HepG2 (cell line): Measurements from ENCODE around the gene ACAD11. TPM values are rescaled to one million over a fixed set of nuclear protein-coding genes. Genes with fewer than 3 reads are reported as not detected.
A peak's percentile ranks its signal among the peaks of the same experiment; 100 is the strongest.

Source experiments
- ATAC-seq: fragments of 200-7000 bp; cut with Tn5 transposase; 3 replicates; pipeline ENCODE4 v1.9.1; 2020; ENCODE audit warnings: mild to moderate bottlenecking, moderate library complexity
- BruUV-seq: library from RNA; stranded (reverse); fragments of 400-500 nt; replicated peaks from 2 replicates; lab custom pipeline; 2021; lab: Mats Ljungman, UMichigan
- CTCF ChIA-PET: fragments of 300-600 bp; formaldehyde crosslinking; extraction: SDS; loops from one replicate; lab custom pipeline; 2021; ENCODE audit warnings: low total read pairs, inconsistent platforms, low intra/inter-chr PET ratio; lab: Yijun Ruan, JAX
- POLR2A ChIA-PET: fragments of 350-600 bp; sonication (Branson Sonifier 250); formaldehyde crosslinking; loops from one replicate; lab custom pipeline; 2020; ENCODE audit warnings: antibody characterized with exemption, inconsistent platforms; lab: Yijun Ruan, JAX
- DNase-seq: peaks from one replicate; pipeline ENCODE4 v3.0.0-alpha.2; 2015; ENCODE audit warnings: low spot score
- FAIRE-seq: peaks from 3 replicates; lab custom pipeline; 2011; peaks lifted over from hg19 to GRCh38; lab: Jason Lieb, UNC
- H2AFZ ChIP-seq: one replicate; pipeline ENCODE4 v1.6.1; 2011; ENCODE audit warnings: low read length, inconsistent platforms
- H3K27ac ChIP-seq: fragments of 300-600 bp; 3 replicates; pipeline ENCODE4 v1.8.0; 2011; ENCODE audit warnings: mixed run types, mild to moderate bottlenecking, mixed read lengths, low read length, inconsistent platforms; ENCODE audit not compliant: insufficient read depth; ENCODE audit errors: extremely low read length
- H3K27me3 ChIP-seq, 2 experiments: fragments of 200-600 bp in 1 of 2; 2 replicates in 1 of 2; 3 replicates in 1 of 2; pipeline versions ENCODE4 v1.6.0 to v1.8.0; 2011; ENCODE audit warnings: low read length in 2 of 2, mild to moderate bottlenecking in 2 of 2, moderate library complexity in 2 of 2, inconsistent platforms in 1 of 2; ENCODE audit not compliant: insufficient read depth in 2 of 2, control insufficient read depth in 1 of 2
- H3K36me3 ChIP-seq, 2 experiments: fragments of 200-600 bp in 1 of 2; replicated peaks in 1 of 2; 2 replicates in 1 of 2; 3 replicates in 1 of 2; pipeline versions ENCODE4 v1.5.1 to v1.8.0; 2011; ENCODE audit warnings: low read length in 2 of 2, inconsistent platforms in 1 of 2; ENCODE audit not compliant: insufficient read depth in 2 of 2, control insufficient read depth in 1 of 2
- H3K4me1 ChIP-seq: 2 replicates; pipeline ENCODE4 v1.5.1; 2012; ENCODE audit warnings: low read length, inconsistent platforms; ENCODE audit not compliant: insufficient read depth
- H3K4me2 ChIP-seq: 2 replicates; pipeline ENCODE4 v1.6.0; 2011; ENCODE audit warnings: low read depth, low read length, inconsistent platforms
- H3K4me3 ChIP-seq, 3 experiments: fragments of 200-600 bp in 1 of 3; sonication (generic), shearing (Covaris generic) in 1 of 3; replicated peaks in 1 of 3; 2 replicates each; pipeline ENCODE4 v1.5.1; 2011 to 2016; ENCODE audit warnings: low read length in 3 of 3, inconsistent platforms in 2 of 3, low read depth in 2 of 3, mild to moderate bottlenecking in 2 of 3, control low read depth in 1 of 3, mixed read lengths in 1 of 3; ENCODE audit not compliant: insufficient read depth in 1 of 3
- H3K79me2 ChIP-seq: one replicate; pipeline ENCODE4 v1.6.1; 2011; ENCODE audit warnings: low read length, inconsistent platforms; ENCODE audit not compliant: insufficient read depth
- H3K9ac ChIP-seq: 2 replicates; pipeline ENCODE4 v1.6.0; 2011; ENCODE audit warnings: mild to moderate bottlenecking, low read depth, low read length, inconsistent platforms; ENCODE audit not compliant: insufficient read depth
- H3K9me3 ChIP-seq: 2 replicates; pipeline ENCODE4 v1.5.1; 2012; ENCODE audit warnings: mild to moderate bottlenecking, low read length
- H4K20me1 ChIP-seq: 2 replicates; pipeline ENCODE4 v1.6.0; 2011; ENCODE audit warnings: inconsistent platforms, mild to moderate bottlenecking, low read length, moderate library complexity; ENCODE audit not compliant: insufficient read depth
- ARNT2 ChIP-seq: sonication (generic); formaldehyde crosslinking; IDR thresholded peaks from 2 replicates; pipeline ENCODE4 v1.8.0; 2022; ENCODE audit warnings: mild to moderate bottlenecking, low read depth, missing genetic modification reagents, moderate library complexity
- JDP2 ChIP-seq: sonication (generic); formaldehyde crosslinking; IDR thresholded peaks from 2 replicates; pipeline ENCODE4 v1.8.1; 2022; ENCODE audit warnings: missing genetic modification reagents, borderline replicate concordance
- MXD3 ChIP-seq: IDR thresholded peaks from 2 replicates; pipeline ENCODE4 v1.6.1; 2016; ENCODE audit warnings: mild to moderate bottlenecking, missing biosample characterization, missing genetic modification reagents
- PAX8 ChIP-seq: sonication (generic); formaldehyde crosslinking; IDR thresholded peaks from 2 replicates; pipeline ENCODE4 v1.8.0; 2022; ENCODE audit warnings: mild to moderate bottlenecking, missing genetic modification reagents, borderline replicate concordance
- ZBTB1 ChIP-seq: sonication (generic); formaldehyde crosslinking; IDR thresholded peaks from 2 replicates; pipeline ENCODE4 v1.4.0; 2020; ENCODE audit warnings: missing genetic modification reagents, borderline replicate concordance
- ZBTB7A ChIP-seq: sonication (generic); formaldehyde crosslinking; IDR thresholded peaks from 2 replicates; pipeline ENCODE4 v1.8.0; 2022; ENCODE audit warnings: mild to moderate bottlenecking, missing genetic modification reagents
- ZNF10 ChIP-seq: sonication (generic); formaldehyde crosslinking; IDR thresholded peaks from 2 replicates; pipeline ENCODE4 v1.4.0; 2020; ENCODE audit warnings: mild to moderate bottlenecking, low read depth, missing genetic modification reagents, borderline replicate concordance
- ZNF75D ChIP-seq: sonication (generic); formaldehyde crosslinking; IDR thresholded peaks from 2 replicates; pipeline ENCODE4 v1.8.1; 2023; ENCODE audit warnings: missing genetic modification reagents, mild to moderate bottlenecking, borderline replicate concordance
- ZNF773 ChIP-seq: sonication (generic); formaldehyde crosslinking; IDR thresholded peaks from 2 replicates; pipeline ENCODE4 v1.4.0; 2020; ENCODE audit warnings: missing genetic modification reagents, borderline replicate concordance
- WGBS: methylation state at CpG from one replicate; pipeline ENCODE4 v1.1.6; 2017; ENCODE audit warnings: low lambda C conversion rate; 5-methylcytosine and 5-hydroxymethylcytosine counted together
- in situ Hi-C: cut with HindIII; loops from 2 replicates; pipeline ENCODE4 v1.10.0; 2017; ENCODE audit warnings: low pct_unique_long_range_greater_than_20kb; ENCODE audit not compliant: extremely low pct_ligation_motif_present
- intact Hi-C: fragments of 100-400 bp; cut with micrococcal nuclease; formaldehyde crosslinking; loops from one replicate; pipeline ENCODE4 v1.10.0; 2022; ENCODE audit not compliant: unreplicated experiment
- polyA plus RNA-seq, 8 experiments: library from polyadenylated mRNA; depleted of rRNA in 3 of 8; stranded (reverse) in 7 of 8; unstranded in 1 of 8; fragments of >200 nt; fragmentation: Illumina TruSeq in 4 of 8; extraction: Trizol in 4 of 8; gene quantifications; 2 replicates each; pipeline versions ENCODE4 v1.2.1 to v1.2.3, GENCODE V29; 2011 to 2016; ENCODE audit warnings: low read depth in 4 of 8, missing spikeins in 1 of 8, mixed read lengths in 1 of 8; ENCODE audit not compliant: insufficient read depth in 1 of 8
- total RNA-seq, 5 experiments: library from RNA; depleted of rRNA; stranded (reverse); fragments of >200 nt; fragmentation: Illumina TruSeq; extraction: Trizol; gene quantifications; 2 replicates each; pipeline ENCODE4 v1.2.3, GENCODE V29; 2016; ENCODE audit warnings: low read depth in 1 of 5
- TF ChIP-seq, protein P1 (sequence below): sonication (generic); formaldehyde crosslinking; IDR thresholded peaks from 2 replicates; pipeline ENCODE4 v1.5.0; 2020; ENCODE audit warnings: mild to moderate bottlenecking, missing genetic modification reagents, moderate library complexity
- TF ChIP-seq, protein P2 (sequence below): sonication (generic); formaldehyde crosslinking; IDR thresholded peaks from 2 replicates; pipeline ENCODE4 v1.4.0; 2020; ENCODE audit warnings: missing genetic modification reagents, borderline replicate concordance

The ACAD11 gene
- total and polyA plus RNA-seq, 2 of the 13 experiments (the other 11 are each of a cell fraction or from before 2014, with no cell fraction given) = 30.6 to 56.9 TPM

- TF ChIP-seq ARNT2 (CRISPR knock-in tag) (no peak), ZBTB1 (no peak), ZNF75D (CRISPR knock-in tag) (no peak)
- TF ChIP-seq, protein P1, sequence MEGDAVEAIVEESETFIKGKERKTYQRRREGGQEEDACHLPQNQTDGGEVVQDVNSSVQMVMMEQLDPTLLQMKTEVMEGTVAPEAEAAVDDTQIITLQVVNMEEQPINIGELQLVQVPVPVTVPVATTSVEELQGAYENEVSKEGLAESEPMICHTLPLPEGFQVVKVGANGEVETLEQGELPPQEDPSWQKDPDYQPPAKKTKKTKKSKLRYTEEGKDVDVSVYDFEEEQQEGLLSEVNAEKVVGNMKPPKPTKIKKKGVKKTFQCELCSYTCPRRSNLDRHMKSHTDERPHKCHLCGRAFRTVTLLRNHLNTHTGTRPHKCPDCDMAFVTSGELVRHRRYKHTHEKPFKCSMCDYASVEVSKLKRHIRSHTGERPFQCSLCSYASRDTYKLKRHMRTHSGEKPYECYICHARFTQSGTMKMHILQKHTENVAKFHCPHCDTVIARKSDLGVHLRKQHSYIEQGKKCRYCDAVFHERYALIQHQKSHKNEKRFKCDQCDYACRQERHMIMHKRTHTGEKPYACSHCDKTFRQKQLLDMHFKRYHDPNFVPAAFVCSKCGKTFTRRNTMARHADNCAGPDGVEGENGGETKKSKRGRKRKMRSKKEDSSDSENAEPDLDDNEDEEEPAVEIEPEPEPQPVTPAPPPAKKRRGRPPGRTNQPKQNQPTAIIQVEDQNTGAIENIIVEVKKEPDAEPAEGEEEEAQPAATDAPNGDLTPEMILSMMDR = peak; percentile 75
Measured at GRCh38 chr3:132535575-132536441, 123.8 kb downstream of the ACAD11 start (continued).

- in situ Hi-C loops = loop anchor here (25.0 kb wide), 1 partner anchor 857 kb away; no protein-coding TSS in a partner anchor
- TF ChIP-seq ZNF773 (no peak), ZNF10 (CRISPR knock-in tag) (no peak), ZBTB7A (CRISPR knock-in tag) (no peak), JDP2 (no peak), PAX8 (no peak), MXD3 (CRISPR knock-in tag) (no peak)
- TF ChIP-seq, protein P2, sequence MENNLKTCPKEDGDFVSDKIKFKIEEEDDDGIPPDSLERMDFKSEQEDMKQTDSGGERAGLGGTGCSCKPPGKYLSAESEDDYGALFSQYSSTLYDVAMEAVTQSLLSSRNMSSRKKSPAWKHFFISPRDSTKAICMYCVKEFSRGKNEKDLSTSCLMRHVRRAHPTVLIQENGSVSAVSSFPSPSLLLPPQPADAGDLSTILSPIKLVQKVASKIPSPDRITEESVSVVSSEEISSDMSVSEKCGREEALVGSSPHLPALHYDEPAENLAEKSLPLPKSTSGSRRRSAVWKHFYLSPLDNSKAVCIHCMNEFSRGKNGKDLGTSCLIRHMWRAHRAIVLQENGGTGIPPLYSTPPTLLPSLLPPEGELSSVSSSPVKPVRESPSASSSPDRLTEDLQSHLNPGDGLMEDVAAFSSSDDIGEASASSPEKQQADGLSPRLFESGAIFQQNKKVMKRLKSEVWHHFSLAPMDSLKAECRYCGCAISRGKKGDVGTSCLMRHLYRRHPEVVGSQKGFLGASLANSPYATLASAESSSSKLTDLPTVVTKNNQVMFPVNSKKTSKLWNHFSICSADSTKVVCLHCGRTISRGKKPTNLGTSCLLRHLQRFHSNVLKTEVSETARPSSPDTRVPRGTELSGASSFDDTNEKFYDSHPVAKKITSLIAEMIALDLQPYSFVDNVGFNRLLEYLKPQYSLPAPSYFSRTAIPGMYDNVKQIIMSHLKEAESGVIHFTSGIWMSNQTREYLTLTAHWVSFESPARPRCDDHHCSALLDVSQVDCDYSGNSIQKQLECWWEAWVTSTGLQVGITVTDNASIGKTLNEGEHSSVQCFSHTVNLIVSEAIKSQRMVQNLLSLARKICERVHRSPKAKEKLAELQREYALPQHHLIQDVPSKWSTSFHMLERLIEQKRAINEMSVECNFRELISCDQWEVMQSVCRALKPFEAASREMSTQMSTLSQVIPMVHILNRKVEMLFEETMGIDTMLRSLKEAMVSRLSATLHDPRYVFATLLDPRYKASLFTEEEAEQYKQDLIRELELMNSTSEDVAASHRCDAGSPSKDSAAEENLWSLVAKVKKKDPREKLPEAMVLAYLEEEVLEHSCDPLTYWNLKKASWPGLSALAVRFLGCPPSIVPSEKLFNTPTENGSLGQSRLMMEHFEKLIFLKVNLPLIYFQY (CRISPR knock-in tag) = no peak
- TF ChIP-seq, all 625 proteins: peak for 0
- Histone ChIP-seq H4K20me1 (no peaks in the 10 kb centered on the region), H3K79me2 (no peaks in the 10 kb centered on the region), H3K4me2 (no peak overlapping the region), H3K9ac (no peak overlapping the region), H3K36me3 (peaks cover 12 to 30% of the 10 kb centered on the region in 2 experiments), H3K4me3 (no peak overlapping the region), H3K27ac (no peak overlapping the region), H3K4me1 (no peaks in the 10 kb centered on the region), H3K9me3 (no peaks in the 10 kb centered on the region), H3K27me3 (no peaks in the 10 kb centered on the region), H2AFZ (no peak overlapping the region)
- intact Hi-C loops = no loop called here
- DNase-seq = no peak
- ATAC-seq = no peak
- POLR2A ChIA-PET = no interaction called here
- WGBS = 94% methylated on average over 3 of the region's 3 CpGs
- BruUV-seq = no TSS peak
- FAIRE-seq = no peak
- CTCF ChIA-PET = no interaction called here
Measured at GRCh38 chr3:132530624-132531023, 129.0 kb downstream of the ACAD11 start.
